Activated naive CD4-positive, alpha-beta T cell treated with anti-CD3 and anti-CD28 coated beads for 36 hours (primary cell): ENCODE data around the gene C5orf22. TPM values are rescaled to one million over a fixed set of nuclear protein-coding genes. Genes with fewer than 3 reads are reported as not detected.

Experiments used
- CTCF ChIA-PET: fragments of 350-600 bp; sonication (Branson Sonifier 250); formaldehyde crosslinking; loops from one replicate; lab custom pipeline; 2021; ENCODE audit warnings: antibody characterized with exemption; lab: Charles Lee
- DNase-seq: peaks from one replicate; pipeline ENCODE4 v3.0.0-alpha.2; 2020
- H3K27ac Mint-ChIP-seq: one replicate; pipeline ENCODE4 v1.8.0; 2021; ENCODE audit warnings: mild to moderate bottlenecking, mixed read lengths
- H3K27me3 Mint-ChIP-seq: one replicate; pipeline ENCODE4 v1.8.0; 2021; ENCODE audit warnings: low read depth, mixed read lengths
- H3K36me3 Mint-ChIP-seq: one replicate; pipeline ENCODE4 v1.8.0; 2021; ENCODE audit warnings: low read depth, mixed read lengths
- H3K4me1 Mint-ChIP-seq: one replicate; pipeline ENCODE4 v1.8.0; 2021; ENCODE audit warnings: low read depth, mixed read lengths
- H3K4me3 Mint-ChIP-seq: one replicate; pipeline ENCODE4 v1.8.0; 2021; ENCODE audit warnings: mild to moderate bottlenecking, moderate library complexity, mixed read lengths
- H3K9me3 Mint-ChIP-seq: one replicate; pipeline ENCODE4 v1.8.0; 2021; ENCODE audit warnings: mixed read lengths
- intact Hi-C: fragments of 100-400 bp; cut with micrococcal nuclease; formaldehyde crosslinking; loops from one replicate; pipeline ENCODE4 v1.15.1; 2023
- total RNA-seq, 2 experiments: library from RNA; stranded (reverse); gene quantifications; one replicate each; pipeline ENCODE4 v1.2.3, GENCODE V29; 2021

Gene C5orf22
- total RNA-seq, result 10 to 100 TPM; 23.7 to 25.5 TPM

- H3K4me3 Mint-ChIP-seq, result peak within 1 kb of the TSS; percentile 87
- H3K27me3 Mint-ChIP-seq, result no peaks in the 10 kb centered on the region
- DNase-seq, result peak; percentile 95
- CTCF ChIA-PET, result no interaction called here
- H3K9me3 Mint-ChIP-seq, result no peaks in the 10 kb centered on the region
- intact Hi-C loops, result loop anchor here (1.0 to 5.0 kb wide), 5 partner anchors 9 to 1909 kb away; partner anchors contain the start of genes GOLPH3 and SUB1
- H3K4me1 Mint-ChIP-seq, result peaks cover 41% of the 10 kb centered on the region
- peaks cover 41% of the 10 kb centered on the region for H3K36me3 Mint-ChIP-seq
- H3K27ac Mint-ChIP-seq, result peak within 1 kb of the TSS; percentile 80
Measured at GRCh38 chr5:31531888-31532547, at the start of gene C5orf22, which contains the start of gene DROSHA. C5orf22 (plus strand) TSS chr5:31532301; CDS start chr5:31532393, 92 bp downstream. DROSHA (minus strand) TSS chr5:31532093; CDS start chr5:31529059, 3,034 bp downstream.

- Mint-ChIP-seq H3K9me3 (no peaks in the 10 kb centered on the region), H3K36me3 (peaks cover 53% of the 10 kb centered on the region), H3K27me3 (no peaks in the 10 kb centered on the region), H3K27ac (no peak overlapping the region), H3K4me1 (no peaks in the 10 kb centered on the region), H3K4me3 (no peak overlapping the region)
- intact Hi-C loops, result no loop called here
- CTCF ChIA-PET, result no interaction called here
- DNase-seq, result no peak
Measured at GRCh38 chr5:31485376-31486207, 46.5 kb upstream of the C5orf22 start.

DNA sequence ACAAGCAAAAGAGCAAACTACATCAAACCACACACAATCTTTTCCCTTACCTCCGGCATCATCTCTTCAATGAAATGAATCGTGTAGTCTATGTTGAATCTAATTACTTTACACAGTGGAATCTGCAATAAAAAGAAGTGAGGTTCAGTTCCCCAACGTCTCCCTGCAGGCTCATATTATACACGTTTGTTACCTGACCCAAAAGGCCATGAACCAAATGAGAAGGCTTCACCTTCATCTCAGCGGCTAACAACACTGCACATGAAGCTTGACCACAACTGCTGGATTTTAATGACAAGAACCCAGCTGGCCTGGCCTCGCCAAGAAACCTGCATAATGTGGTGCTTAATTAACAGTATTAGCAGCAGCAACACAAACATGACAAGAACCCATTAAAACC lies 45.7 kb upstream of the C5orf22 start:
- no peaks in the 10 kb centered on the region for H3K4me1 Mint-ChIP-seq
- peaks cover 53% of the 10 kb centered on the region for H3K36me3 Mint-ChIP-seq
- H3K27ac Mint-ChIP-seq, result no peak overlapping the region
- H3K4me3 Mint-ChIP-seq, result no peak overlapping the region
- intact Hi-C loops, result no loop called here
- DNase-seq, result no peak
- H3K9me3 Mint-ChIP-seq, result no peaks in the 10 kb centered on the region
- H3K27me3 Mint-ChIP-seq, result no peaks in the 10 kb centered on the region
- CTCF ChIA-PET, result no interaction called here

- no peak overlapping the region for H3K27ac Mint-ChIP-seq
Measured at GRCh38 chr5:31487506-31487905, 44.6 kb upstream of the C5orf22 start.

GRCh38 chr5:31492869-31493268 lies 39.2 kb upstream of the C5orf22 start:
- Mint-ChIP-seq H3K36me3 (peaks cover 63% of the 10 kb centered on the region), H3K4me1 (no peaks in the 10 kb centered on the region), H3K9me3 (no peaks in the 10 kb centered on the region), H3K27ac (no peak overlapping the region), H3K27me3 (no peaks in the 10 kb centered on the region), H3K4me3 (no peak overlapping the region)
- intact Hi-C loops, result no loop called here
- CTCF ChIA-PET, result no interaction called here
- DNase-seq, result no peak

More at GRCh38 chr5:31487506-31487905, 44.6 kb upstream of the C5orf22 start:
- CTCF ChIA-PET, result interaction anchor here (0.7 kb wide), 1 partner anchor 681 kb away, joined by 5 read pairs; no protein-coding TSS in a partner anchor
- Mint-ChIP-seq H3K4me3 (no peak overlapping the region), H3K27me3 (no peaks in the 10 kb centered on the region), H3K36me3 (peaks cover 46% of the 10 kb centered on the region), H3K4me1 (no peaks in the 10 kb centered on the region), H3K9me3 (no peaks in the 10 kb centered on the region)
- DNase-seq, result no peak
- intact Hi-C loops, result no loop called here

DNA sequence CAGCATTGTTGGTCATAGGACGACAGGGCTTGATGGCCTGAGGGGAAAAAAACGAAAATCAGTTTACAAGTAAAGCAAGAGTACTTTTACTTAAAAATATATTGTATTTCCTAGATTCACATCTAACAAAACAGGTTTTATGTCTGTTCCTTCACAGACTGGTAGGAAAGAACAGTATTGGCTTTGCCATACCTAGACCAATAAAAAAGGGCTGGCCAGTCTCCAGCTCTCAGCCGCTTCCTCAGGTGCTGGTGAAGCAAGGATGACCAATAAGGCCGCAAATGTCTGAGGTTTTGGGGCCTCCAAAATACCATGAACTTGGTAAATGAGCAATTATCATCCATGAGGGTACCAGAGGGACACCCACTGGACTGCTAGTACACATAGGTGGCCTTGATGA lies 36.8 kb upstream of the C5orf22 start:
- Mint-ChIP-seq H3K4me3 (no peak overlapping the region), H3K36me3 (peaks cover 64% of the 10 kb centered on the region)
- CTCF ChIA-PET, result no interaction called here

DNA sequence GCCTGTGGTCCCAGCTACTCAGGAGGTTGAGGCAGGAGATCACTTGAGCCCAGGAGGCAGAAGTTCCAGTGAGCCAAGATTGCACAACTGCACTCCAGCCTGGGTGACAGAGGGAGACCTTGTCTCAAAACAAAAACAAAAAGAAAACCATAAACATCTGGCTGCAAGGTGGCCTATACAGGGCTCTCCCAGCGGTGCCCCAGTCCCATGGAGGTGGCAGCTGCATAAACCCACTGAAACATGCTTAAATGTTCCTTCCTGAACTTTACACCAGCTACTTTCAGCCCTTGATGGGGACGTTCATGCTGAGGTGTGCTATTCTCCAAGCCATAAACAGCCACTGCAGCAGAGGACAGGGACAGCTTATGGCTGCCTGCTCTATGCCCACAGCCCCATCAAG lies 35.8 kb upstream of the C5orf22 start:
- no peak for DNase-seq
- CTCF ChIA-PET, result no interaction called here
- peaks cover 66% of the 10 kb centered on the region for H3K36me3 Mint-ChIP-seq
- H3K27me3 Mint-ChIP-seq, result no peaks in the 10 kb centered on the region
- no peaks in the 10 kb centered on the region for H3K4me1 Mint-ChIP-seq
- no peak overlapping the region for H3K4me3 Mint-ChIP-seq
- H3K27ac Mint-ChIP-seq, result no peak overlapping the region
- intact Hi-C loops, result no loop called here
- no peaks in the 10 kb centered on the region for H3K9me3 Mint-ChIP-seq

More for the DNA sequence above, 36.8 kb upstream of the C5orf22 start:
- no peak overlapping the region for H3K27ac Mint-ChIP-seq
- intact Hi-C loops, result no loop called here
- no peaks in the 10 kb centered on the region for H3K9me3 Mint-ChIP-seq
- H3K4me1 Mint-ChIP-seq, result no peaks in the 10 kb centered on the region
- DNase-seq, result no peak
- no peaks in the 10 kb centered on the region for H3K27me3 Mint-ChIP-seq

- no peak for DNase-seq
- H3K4me3 Mint-ChIP-seq, result no peak overlapping the region
- no peaks in the 10 kb centered on the region for H3K4me1 Mint-ChIP-seq
- H3K27ac Mint-ChIP-seq, result no peak overlapping the region
- peaks cover 66% of the 10 kb centered on the region for H3K36me3 Mint-ChIP-seq
- intact Hi-C loops, result no loop called here
- CTCF ChIA-PET, result interaction anchor here (0.6 kb wide), 1 partner anchor 312 kb away, joined by 3 read pairs; no protein-coding TSS in a partner anchor
- H3K9me3 Mint-ChIP-seq, result no peaks in the 10 kb centered on the region
- H3K27me3 Mint-ChIP-seq, result no peaks in the 10 kb centered on the region
Measured at GRCh38 chr5:31496891-31497290, 35.2 kb upstream of the C5orf22 start.

GRCh38 chr5:31500256-31500655 lies 31.8 kb upstream of the C5orf22 start:
- no peak for DNase-seq
- Mint-ChIP-seq H3K9me3 (no peaks in the 10 kb centered on the region), H3K27me3 (no peaks in the 10 kb centered on the region), H3K27ac (no peak overlapping the region), H3K36me3 (peaks cover 74% of the 10 kb centered on the region), H3K4me3 (no peak overlapping the region), H3K4me1 (no peaks in the 10 kb centered on the region)
- CTCF ChIA-PET, result no interaction called here
- intact Hi-C loops, result no loop called here

- intact Hi-C loops, result no loop called here
- Mint-ChIP-seq H3K4me3 (no peak overlapping the region), H3K9me3 (no peaks in the 10 kb centered on the region), H3K36me3 (peaks cover 64% of the 10 kb centered on the region), H3K27ac (no peak overlapping the region), H3K4me1 (no peaks in the 10 kb centered on the region), H3K27me3 (no peaks in the 10 kb centered on the region)
- DNase-seq, result no peak
- CTCF ChIA-PET, result no interaction called here
Measured at GRCh38 chr5:31502506-31502905, 29.6 kb upstream of the C5orf22 start.

- no peaks in the 10 kb centered on the region for H3K27me3 Mint-ChIP-seq
- peaks cover 63% of the 10 kb centered on the region for H3K36me3 Mint-ChIP-seq
- DNase-seq, result no peak
- no peaks in the 10 kb centered on the region for H3K9me3 Mint-ChIP-seq
- H3K4me3 Mint-ChIP-seq, result no peak overlapping the region
- H3K27ac Mint-ChIP-seq, result no peak overlapping the region
- no peaks in the 10 kb centered on the region for H3K4me1 Mint-ChIP-seq
- CTCF ChIA-PET, result no interaction called here
- intact Hi-C loops, result no loop called here
Measured at GRCh38 chr5:31504529-31504928, 27.6 kb upstream of the C5orf22 start.

- Mint-ChIP-seq H3K4me1 (no peaks in the 10 kb centered on the region), H3K36me3 (peaks cover 59% of the 10 kb centered on the region), H3K27me3 (no peaks in the 10 kb centered on the region), H3K4me3 (no peak overlapping the region), H3K9me3 (no peaks in the 10 kb centered on the region), H3K27ac (no peak overlapping the region)
- CTCF ChIA-PET, result no interaction called here
- intact Hi-C loops, result no loop called here
- no peak for DNase-seq
Measured at GRCh38 chr5:31511305-31511704, 20.8 kb upstream of the C5orf22 start.
